K562 (cell line): ENCODE data around the gene PITPNB.

Source experiments
- CEBPB ChIP-seq: fragments of 450-650 bp; IDR thresholded peaks from 2 replicates; pipeline ENCODE4 v1.6.1; 2016; ENCODE audit warnings: missing genetic modification characterization, missing compliant biosample characterization
- EP400 ChIP-seq: fragments of 450-650 bp; IDR thresholded peaks from 2 replicates; pipeline ENCODE4 v1.6.1; 2017; ENCODE audit warnings: antibody characterized with exemption, mild to moderate bottlenecking, moderate library complexity
- MTA2 ChIP-seq: fragments of 450-650 bp; IDR thresholded peaks from 2 replicates; pipeline ENCODE4 v1.6.1; 2016; ENCODE audit warnings: low read depth
- MXI1 ChIP-seq: IDR thresholded peaks from 2 replicates; pipeline ENCODE4 v1.6.1; 2011; ENCODE audit warnings: low read depth, mild to moderate bottlenecking, improper control_type of control experiment, low read length
- TF ChIP-seq, protein P1 (sequence below), 3 experiments: IDR thresholded peaks in 2 of 3; conservative IDR thresholded peaks in 1 of 3; 2 replicates each; pipeline ENCODE4 v1.5.1; 2011 to 2012; ENCODE audit warnings: low read length in 3 of 3, mild to moderate bottlenecking in 3 of 3, control low read depth in 2 of 3, improper control_type of control experiment in 1 of 3, inconsistent platforms in 1 of 3, low read depth in 1 of 3, mixed read lengths in 1 of 3, moderate library complexity in 1 of 3; ENCODE audit not compliant: insufficient read depth in 2 of 3

DNA sequence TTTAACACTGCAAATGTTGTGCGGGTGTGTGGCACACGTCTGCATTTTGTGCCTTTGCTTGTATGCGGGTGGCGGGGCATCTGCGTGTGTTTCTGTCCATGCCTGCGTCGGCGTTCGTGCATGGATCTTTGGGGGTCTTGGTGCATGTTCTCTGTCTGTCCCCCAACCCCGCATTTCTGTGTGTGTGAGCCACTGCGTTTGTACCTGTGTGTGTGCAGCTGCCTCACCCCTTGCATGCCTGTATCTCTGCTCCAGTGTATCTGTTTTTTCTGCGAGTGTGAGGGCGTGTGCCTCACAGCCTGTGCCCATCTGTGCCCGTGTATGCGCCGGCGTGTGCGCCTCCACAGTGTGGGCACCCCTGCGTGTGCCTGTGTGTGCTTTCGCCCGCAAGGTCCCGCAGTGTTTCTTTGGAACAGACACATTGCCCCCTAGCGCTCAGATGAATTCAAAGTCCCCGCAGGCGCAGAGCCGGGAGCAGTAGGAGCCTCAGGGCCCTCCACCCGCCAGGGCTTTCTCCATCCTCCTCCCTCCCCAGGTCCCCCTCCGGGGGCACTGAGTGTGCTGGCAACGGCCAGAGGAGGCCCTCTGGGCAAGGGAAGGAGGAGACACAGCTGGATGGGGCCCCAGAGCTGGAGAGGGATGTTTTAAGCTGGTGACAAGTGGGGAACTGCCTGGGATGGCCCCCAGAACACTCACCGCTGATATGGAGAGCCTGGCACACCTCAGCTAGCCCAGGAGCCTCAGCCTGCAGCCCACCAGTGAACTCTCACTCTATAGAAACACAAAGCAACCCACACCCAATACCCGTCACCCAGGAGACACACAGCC is 114.4 kb downstream of the PITPNB start:
- TF ChIP-seq, protein P1, sequence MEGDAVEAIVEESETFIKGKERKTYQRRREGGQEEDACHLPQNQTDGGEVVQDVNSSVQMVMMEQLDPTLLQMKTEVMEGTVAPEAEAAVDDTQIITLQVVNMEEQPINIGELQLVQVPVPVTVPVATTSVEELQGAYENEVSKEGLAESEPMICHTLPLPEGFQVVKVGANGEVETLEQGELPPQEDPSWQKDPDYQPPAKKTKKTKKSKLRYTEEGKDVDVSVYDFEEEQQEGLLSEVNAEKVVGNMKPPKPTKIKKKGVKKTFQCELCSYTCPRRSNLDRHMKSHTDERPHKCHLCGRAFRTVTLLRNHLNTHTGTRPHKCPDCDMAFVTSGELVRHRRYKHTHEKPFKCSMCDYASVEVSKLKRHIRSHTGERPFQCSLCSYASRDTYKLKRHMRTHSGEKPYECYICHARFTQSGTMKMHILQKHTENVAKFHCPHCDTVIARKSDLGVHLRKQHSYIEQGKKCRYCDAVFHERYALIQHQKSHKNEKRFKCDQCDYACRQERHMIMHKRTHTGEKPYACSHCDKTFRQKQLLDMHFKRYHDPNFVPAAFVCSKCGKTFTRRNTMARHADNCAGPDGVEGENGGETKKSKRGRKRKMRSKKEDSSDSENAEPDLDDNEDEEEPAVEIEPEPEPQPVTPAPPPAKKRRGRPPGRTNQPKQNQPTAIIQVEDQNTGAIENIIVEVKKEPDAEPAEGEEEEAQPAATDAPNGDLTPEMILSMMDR (IDR thresholded peaks at IDR 0.05 in 2 of 3, conservative IDR thresholded peaks at IDR 0.05 in 1 of 3; ENCODE audit: insufficient read depth in 2 of 3, low read depth in 1 of 3, low read length in 3 of 3): peak; percentile 63 to 70 (median 67)
- TF ChIP-seq EP400 (no peak), MXI1 (no peak), MTA2 (no peak), CEBPB (tag) (no peak)
